Peyer's patch (tissue), 4 donors: ENCODE data around the gene THSD7A. TPM values are rescaled to one million over a fixed set of nuclear protein-coding genes. Genes with fewer than 3 reads are reported as not detected.

ENCODE experiments used
- DNase-seq, 3 donors: peaks; one replicate each; pipeline ENCODE4 v3.0.0-alpha.2; 2017 to 2019
- H3K27ac ChIP-seq, 4 donors: fragments of 200-600 bp; sonication (generic); one replicate each; pipeline ENCODE4 v1.5.1; 2016 to 2019
- H3K27me3 ChIP-seq, 2 donors: fragments of 200-600 bp; sonication (generic); one replicate each; pipeline ENCODE4 v1.5.1; 2019
- H3K36me3 ChIP-seq, 3 donors: fragments of 200-600 bp; sonication (generic); one replicate each; pipeline ENCODE4 v1.5.1; 2016 to 2019
- H3K4me1 ChIP-seq, 4 donors: fragments of 200-600 bp; sonication (generic); one replicate each; pipeline ENCODE4 v1.5.1; 2016 to 2019
- H3K4me3 ChIP-seq, 4 donors: fragments of 200-600 bp; sonication (generic); 1 replicate in 3 of 4; 2 replicates in 1 of 4; pipeline ENCODE4 v1.5.1; 2016 to 2019; ENCODE audit warnings: mild to moderate bottlenecking in 1 of 4
- H3K9me3 ChIP-seq, 4 donors: fragments of 200-600 bp; sonication (generic); one replicate each; pipeline ENCODE4 v1.5.1; 2016 to 2019; ENCODE audit warnings: mild to moderate bottlenecking in 1 of 4
- CTCF ChIP-seq, 6 experiments: fragments of 450-650 bp in 4 of 6; fragments of 200-600 bp in 2 of 6; sonication (generic) in 1 of 6; IDR thresholded peaks; one replicate each; pipeline ENCODE4 v1.5.1; 2017 to 2019; ENCODE audit warnings: antibody characterized with exemption in 6 of 6, mild to moderate bottlenecking in 3 of 6, moderate library complexity in 1 of 6
- POLR2A ChIP-seq, 2 donors: fragments of 450-650 bp; IDR thresholded peaks; one replicate each; pipeline ENCODE4 v1.5.1; 2017; ENCODE audit warnings: antibody characterized with exemption in 2 of 2, mild to moderate bottlenecking in 2 of 2, moderate library complexity in 2 of 2
- total RNA-seq, 4 donors: library from RNA; depleted of rRNA; stranded (reverse); fragments of >200 nt; gene quantifications; one replicate each; pipeline ENCODE4 v1.1.0, GENCODE V29; 2016

Gene THSD7A
- total RNA-seq, 4 donors from 2014 or later: 0.53 to 4.1 (median 2.1) TPM

- Histone ChIP-seq H3K4me1 (no peaks in the 10 kb centered on the region), H3K27me3 (no peaks in the 10 kb centered on the region), H3K36me3 (no peaks in the 10 kb centered on the region), H3K4me3 (no peak overlapping the region), H3K27ac (no peak overlapping the region), H3K9me3 (no peaks in the 10 kb centered on the region)
- TF ChIP-seq CTCF (IDR thresholded peaks at IDR 0.05): no peak
- no peak for TF ChIP-seq POLR2A (IDR thresholded peaks at IDR 0.05)
- no peak for DNase-seq
Observed at GRCh38 chr7:11513460-11513859, 318.5 kb downstream of the THSD7A start.

GRCh38 chr7:11507929-11508328 is 324.1 kb downstream of the THSD7A start:
- Histone ChIP-seq H3K4me1 (no peaks in the 10 kb centered on the region), H3K27me3 (no peaks in the 10 kb centered on the region), H3K9me3 (no peaks in the 10 kb centered on the region), H3K36me3 (no peaks in the 10 kb centered on the region), H3K4me3 (no peak overlapping the region), H3K27ac (no peak overlapping the region)
- DNase-seq: no peak
- TF ChIP-seq POLR2A (IDR thresholded peaks at IDR 0.05): no peak
- TF ChIP-seq CTCF (IDR thresholded peaks at IDR 0.05): no peak

GRCh38 chr7:11506417-11506816 is 325.6 kb downstream of the THSD7A start:
- no peak overlapping the region for H3K4me3 ChIP-seq
- no peaks in the 10 kb centered on the region for H3K27me3 ChIP-seq
- H3K4me1 ChIP-seq: no peaks in the 10 kb centered on the region
- H3K36me3 ChIP-seq: no peaks in the 10 kb centered on the region
- DNase-seq: no peak
- TF ChIP-seq CTCF (IDR thresholded peaks at IDR 0.05): no peak
- TF ChIP-seq POLR2A (IDR thresholded peaks at IDR 0.05): no peak
- H3K27ac ChIP-seq: no peak overlapping the region
- H3K9me3 ChIP-seq: no peaks in the 10 kb centered on the region

- Histone ChIP-seq H3K27me3 (no peaks in the 10 kb centered on the region), H3K4me1 (no peaks in the 10 kb centered on the region), H3K9me3 (no peaks in the 10 kb centered on the region), H3K36me3 (no peaks in the 10 kb centered on the region), H3K27ac (no peak overlapping the region), H3K4me3 (no peak overlapping the region)
- no peak for TF ChIP-seq CTCF (IDR thresholded peaks at IDR 0.05)
- TF ChIP-seq POLR2A (IDR thresholded peaks at IDR 0.05): no peak
- no peak for DNase-seq
Observed at GRCh38 chr7:11505471-11505985, 326.5 kb downstream of the THSD7A start.

GRCh38 chr7:11492307-11492706 is 339.7 kb downstream of the THSD7A start:
- DNase-seq: no peak
- Histone ChIP-seq H3K27ac (no peak overlapping the region), H3K27me3 (no peaks in the 10 kb centered on the region), H3K4me3 (no peak overlapping the region), H3K4me1 (no peaks in the 10 kb centered on the region), H3K9me3 (no peaks in the 10 kb centered on the region), H3K36me3 (no peaks in the 10 kb centered on the region)
- TF ChIP-seq POLR2A (IDR thresholded peaks at IDR 0.05): no peak
- no peak for TF ChIP-seq CTCF (IDR thresholded peaks at IDR 0.05)

GRCh38 chr7:11491811-11492210 is 340.2 kb downstream of the THSD7A start:
- DNase-seq: no peak
- H3K4me1 ChIP-seq: no peaks in the 10 kb centered on the region
- no peaks in the 10 kb centered on the region for H3K36me3 ChIP-seq
- no peak for TF ChIP-seq POLR2A (IDR thresholded peaks at IDR 0.05)
- H3K27me3 ChIP-seq: no peaks in the 10 kb centered on the region
- H3K9me3 ChIP-seq: no peaks in the 10 kb centered on the region
- no peak overlapping the region for H3K27ac ChIP-seq
- H3K4me3 ChIP-seq: no peak overlapping the region
